HEK293 (cell line): Measurements from ENCODE around the gene TRO.

Experiments
- CTCF ChIA-PET: fragments of 350-600 bp; formaldehyde crosslinking; extraction: SDS; loops from one replicate; lab custom pipeline; 2021; ENCODE audit warnings: antibody characterized with exemption; lab: Yijun Ruan, JAX
- POLR2A ChIA-PET: fragments of 300-600 bp; formaldehyde crosslinking; extraction: SDS; loops from one replicate; lab custom pipeline; 2020; ENCODE audit warnings: antibody characterized with exemption, inconsistent platforms; lab: Yijun Ruan, JAX
- H3K27ac ChIP-seq: fragments of 200-500 bp; sonication (Bioruptor generic); 2 replicates; pipeline ENCODE4 v1.5.1; 2014; ENCODE audit warnings: low read depth, low read length, control low read depth, inconsistent platforms; ENCODE audit errors: extremely low read depth
- H3K36me3 ChIP-seq, 2 experiments: fragments of 200-500 bp in 1 of 2; sonication (Bioruptor generic) in 1 of 2; 1 replicate in 1 of 2; 2 replicates in 1 of 2; pipeline ENCODE4 v1.5.1; 2014 to 2017; ENCODE audit warnings: inconsistent platforms in 2 of 2, low read length in 2 of 2; ENCODE audit not compliant: control insufficient read depth in 2 of 2, insufficient read depth in 1 of 2
- H3K4me1 ChIP-seq: fragments of 200-500 bp; sonication (Bioruptor generic); 2 replicates; pipeline ENCODE4 v1.5.1; 2014; ENCODE audit warnings: mild to moderate bottlenecking, low read length, inconsistent platforms; ENCODE audit not compliant: control insufficient read depth, insufficient read depth
- H3K4me3 ChIP-seq: 2 replicates; pipeline ENCODE4 v1.5.1; 2011; ENCODE audit warnings: low read depth, mild to moderate bottlenecking, control low read depth, low read length, moderate library complexity
- H3K9me3 ChIP-seq: fragments of 200-500 bp; sonication (Bioruptor generic); 2 replicates; pipeline ENCODE4 v1.5.1; 2014; ENCODE audit warnings: low read depth, low read length, inconsistent platforms; ENCODE audit not compliant: control insufficient read depth, insufficient read depth
- EGR2 ChIP-seq: fragments of 450-650 bp; formaldehyde crosslinking; IDR thresholded peaks from 2 replicates; pipeline ENCODE4 v1.5.1; 2016; ENCODE audit warnings: low read depth, missing biosample characterization, missing genetic modification characterization
- HOXA7 ChIP-seq: sonication (generic); formaldehyde crosslinking; IDR thresholded peaks from 2 replicates; pipeline ENCODE4 v1.8.1; 2022; ENCODE audit warnings: missing genetic modification reagents, borderline replicate concordance
- PRDM2 ChIP-seq: fragments of 450-650 bp; formaldehyde crosslinking; IDR thresholded peaks from 2 replicates; pipeline ENCODE4 v1.5.1; 2016; ENCODE audit warnings: missing biosample characterization, missing genetic modification characterization, borderline replicate concordance
- SETDB1 ChIP-seq: IDR thresholded peaks from one replicate; pipeline ENCODE4 v1.6.1; 2017; ENCODE audit warnings: mild to moderate bottlenecking, low read length, moderate library complexity, mixed read lengths; ENCODE audit not compliant: insufficient read length
- ZBTB10 ChIP-seq: fragments of 450-650 bp; formaldehyde crosslinking; IDR thresholded peaks from 2 replicates; pipeline ENCODE4 v1.5.1; 2016; ENCODE audit warnings: missing biosample characterization, missing genetic modification characterization
- ZBTB48 ChIP-seq: fragments of 450-650 bp; formaldehyde crosslinking; IDR thresholded peaks from 2 replicates; pipeline ENCODE4 v1.5.1; 2016; ENCODE audit warnings: missing biosample characterization, missing genetic modification characterization
- ZNF155 ChIP-seq: fragments of 450-650 bp; formaldehyde crosslinking; IDR thresholded peaks from 2 replicates; pipeline ENCODE4 v1.5.1; 2016; ENCODE audit warnings: missing biosample characterization, missing genetic modification characterization
- ZNF2 ChIP-seq: fragments of 450-650 bp; formaldehyde crosslinking; IDR thresholded peaks from 2 replicates; pipeline ENCODE4 v1.5.1; 2016; ENCODE audit warnings: missing biosample characterization, missing genetic modification characterization
- ZNF792 ChIP-seq: fragments of 450-650 bp; formaldehyde crosslinking; IDR thresholded peaks from 2 replicates; pipeline ENCODE4 v1.5.1; 2016; ENCODE audit warnings: missing biosample characterization, missing genetic modification characterization
- ZXDB ChIP-seq: fragments of 450-650 bp; formaldehyde crosslinking; IDR thresholded peaks from 2 replicates; pipeline ENCODE4 v1.5.1; 2016; ENCODE audit warnings: missing biosample characterization, missing genetic modification characterization
- TF ChIP-seq, protein P1 (sequence below): fragments of 450-650 bp; formaldehyde crosslinking; IDR thresholded peaks from 2 replicates; pipeline ENCODE4 v1.5.1; 2016; ENCODE audit warnings: missing biosample characterization, missing genetic modification characterization
- TF ChIP-seq, protein P2 (sequence below): fragments of 450-650 bp; formaldehyde crosslinking; IDR thresholded peaks from 2 replicates; pipeline ENCODE4 v1.5.1; 2016; ENCODE audit warnings: missing biosample characterization, missing genetic modification characterization, low read depth
- TF ChIP-seq, protein P3 (sequence below): fragments of 450-650 bp; formaldehyde crosslinking; IDR thresholded peaks from 2 replicates; pipeline ENCODE4 v1.5.1; 2016; ENCODE audit warnings: missing biosample characterization, missing genetic modification characterization, borderline replicate concordance

TRO gene

DNA sequence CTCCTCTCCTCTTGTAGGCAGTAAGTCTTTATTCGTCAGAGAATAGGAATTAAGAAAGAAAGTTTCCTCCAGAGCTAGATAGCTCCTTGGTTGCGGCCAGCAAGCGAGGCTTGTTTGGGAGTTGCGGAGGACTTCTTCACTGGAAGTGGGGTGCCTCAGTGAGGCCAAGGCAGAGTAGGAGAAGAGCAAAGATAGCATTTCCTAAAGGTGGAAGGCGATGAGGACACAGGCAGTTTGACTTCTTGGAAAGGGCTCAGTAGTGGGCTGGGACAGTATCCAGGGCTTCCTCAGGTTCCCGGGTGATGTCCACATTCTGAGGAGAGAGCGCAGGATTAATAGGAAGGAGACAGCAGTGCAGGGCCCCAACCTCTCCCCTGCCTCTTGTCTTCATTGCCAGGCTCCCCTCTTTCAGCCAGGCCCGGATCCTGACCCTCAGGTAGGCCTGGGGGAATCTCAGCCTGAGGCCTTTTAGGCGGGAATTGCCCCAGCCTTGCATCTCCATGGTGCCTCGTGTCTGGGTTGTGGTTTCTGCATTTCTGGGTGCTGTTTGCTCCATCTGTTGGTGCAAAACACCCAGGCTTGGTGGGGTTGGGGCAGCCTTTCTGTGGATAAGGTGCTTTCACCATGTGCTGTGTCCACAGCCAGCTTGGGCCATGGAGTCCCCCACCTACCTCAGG, 12.7 kb downstream of the TRO start:
- H3K36me3 ChIP-seq: peaks cover 0 to 43% of the 10 kb centered on the region in 2 experiments; a peak in 1 of 3 replicates
- H3K9me3 ChIP-seq: no peaks in the 10 kb centered on the region
- CTCF ChIA-PET: no interaction called here
- TF ChIP-seq, protein P1, sequence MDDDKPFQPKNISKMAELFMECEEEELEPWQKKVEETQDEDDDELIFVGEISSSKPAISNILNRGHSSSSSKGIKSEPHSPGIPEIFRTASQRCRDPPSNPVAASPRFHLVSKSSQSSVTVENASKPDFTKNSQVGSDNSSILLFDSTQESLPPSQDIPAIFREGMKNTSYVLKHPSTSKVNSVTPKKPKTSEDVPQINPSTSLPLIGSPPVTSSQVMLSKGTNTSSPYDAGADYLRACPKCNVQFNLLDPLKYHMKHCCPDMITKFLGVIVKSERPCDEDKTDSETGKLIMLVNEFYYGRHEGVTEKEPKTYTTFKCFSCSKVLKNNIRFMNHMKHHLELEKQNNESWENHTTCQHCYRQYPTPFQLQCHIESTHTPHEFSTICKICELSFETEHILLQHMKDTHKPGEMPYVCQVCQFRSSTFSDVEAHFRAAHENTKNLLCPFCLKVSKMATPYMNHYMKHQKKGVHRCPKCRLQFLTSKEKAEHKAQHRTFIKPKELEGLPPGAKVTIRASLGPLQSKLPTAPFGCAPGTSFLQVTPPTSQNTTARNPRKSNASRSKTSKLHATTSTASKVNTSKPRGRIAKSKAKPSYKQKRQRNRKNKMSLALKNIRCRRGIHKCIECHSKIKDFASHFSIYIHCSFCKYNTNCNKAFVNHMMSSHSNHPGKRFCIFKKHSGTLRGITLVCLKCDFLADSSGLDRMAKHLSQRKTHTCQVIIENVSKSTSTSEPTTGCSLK (tag by site-specific recombination): no peak
- TF ChIP-seq PRDM2 (tag by site-specific recombination): no peak
- TF ChIP-seq SETDB1: no peak
- no peak for TF ChIP-seq ZNF155
- no peaks in the 10 kb centered on the region for H3K4me1 ChIP-seq
- POLR2A ChIA-PET: no interaction called here
- no peak overlapping the region for H3K27ac ChIP-seq
- no peak overlapping the region for H3K4me3 ChIP-seq

DNA sequence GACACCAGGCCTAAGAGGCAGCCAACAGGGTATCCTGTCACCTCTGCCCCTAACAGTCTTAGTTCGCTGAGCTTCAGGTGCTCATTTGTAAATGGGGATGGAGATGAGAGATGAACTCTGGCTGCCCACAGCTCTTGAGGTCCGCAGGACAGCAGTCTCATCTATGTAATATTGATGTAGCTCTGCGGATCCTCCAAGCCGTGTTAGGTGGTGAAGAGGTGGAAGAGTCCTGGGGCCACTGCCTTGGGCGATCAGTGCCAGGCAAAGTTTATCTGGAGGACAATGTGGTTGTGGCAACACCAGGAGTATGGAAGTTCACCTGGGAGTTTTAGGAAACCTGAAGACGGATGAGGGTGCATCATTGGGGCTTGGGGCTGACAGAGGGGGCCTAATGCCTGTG, 13.4 kb downstream of the TRO start:
- ChIA-PET CTCF (no interaction called here), POLR2A (no interaction called here)
- Histone ChIP-seq H3K36me3 (peaks cover 0 to 36% of the 10 kb centered on the region in 2 experiments; a peak in 1 of 3 replicates), H3K4me3 (no peak overlapping the region), H3K4me1 (no peaks in the 10 kb centered on the region), H3K27ac (no peak overlapping the region), H3K9me3 (no peaks in the 10 kb centered on the region)
- TF ChIP-seq ZBTB10 (tag by site-specific recombination) (no peak), ZBTB48 (tag by site-specific recombination) (no peak), EGR2 (tag by site-specific recombination) (no peak), HOXA7 (CRISPR knock-in tag) (no peak), ZNF792 (no peak), ZNF2 (tag by site-specific recombination) (no peak), ZXDB (no peak)
- TF ChIP-seq, protein P1 (tag by site-specific recombination): no peak
- TF ChIP-seq, protein P2, sequence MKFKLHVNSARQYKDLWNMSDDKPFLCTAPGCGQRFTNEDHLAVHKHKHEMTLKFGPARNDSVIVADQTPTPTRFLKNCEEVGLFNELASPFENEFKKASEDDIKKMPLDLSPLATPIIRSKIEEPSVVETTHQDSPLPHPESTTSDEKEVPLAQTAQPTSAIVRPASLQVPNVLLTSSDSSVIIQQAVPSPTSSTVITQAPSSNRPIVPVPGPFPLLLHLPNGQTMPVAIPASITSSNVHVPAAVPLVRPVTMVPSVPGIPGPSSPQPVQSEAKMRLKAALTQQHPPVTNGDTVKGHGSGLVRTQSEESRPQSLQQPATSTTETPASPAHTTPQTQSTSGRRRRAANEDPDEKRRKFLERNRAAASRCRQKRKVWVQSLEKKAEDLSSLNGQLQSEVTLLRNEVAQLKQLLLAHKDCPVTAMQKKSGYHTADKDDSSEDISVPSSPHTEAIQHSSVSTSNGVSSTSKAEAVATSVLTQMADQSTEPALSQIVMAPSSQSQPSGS (tag by site-specific recombination): no peak
- TF ChIP-seq, protein P3, sequence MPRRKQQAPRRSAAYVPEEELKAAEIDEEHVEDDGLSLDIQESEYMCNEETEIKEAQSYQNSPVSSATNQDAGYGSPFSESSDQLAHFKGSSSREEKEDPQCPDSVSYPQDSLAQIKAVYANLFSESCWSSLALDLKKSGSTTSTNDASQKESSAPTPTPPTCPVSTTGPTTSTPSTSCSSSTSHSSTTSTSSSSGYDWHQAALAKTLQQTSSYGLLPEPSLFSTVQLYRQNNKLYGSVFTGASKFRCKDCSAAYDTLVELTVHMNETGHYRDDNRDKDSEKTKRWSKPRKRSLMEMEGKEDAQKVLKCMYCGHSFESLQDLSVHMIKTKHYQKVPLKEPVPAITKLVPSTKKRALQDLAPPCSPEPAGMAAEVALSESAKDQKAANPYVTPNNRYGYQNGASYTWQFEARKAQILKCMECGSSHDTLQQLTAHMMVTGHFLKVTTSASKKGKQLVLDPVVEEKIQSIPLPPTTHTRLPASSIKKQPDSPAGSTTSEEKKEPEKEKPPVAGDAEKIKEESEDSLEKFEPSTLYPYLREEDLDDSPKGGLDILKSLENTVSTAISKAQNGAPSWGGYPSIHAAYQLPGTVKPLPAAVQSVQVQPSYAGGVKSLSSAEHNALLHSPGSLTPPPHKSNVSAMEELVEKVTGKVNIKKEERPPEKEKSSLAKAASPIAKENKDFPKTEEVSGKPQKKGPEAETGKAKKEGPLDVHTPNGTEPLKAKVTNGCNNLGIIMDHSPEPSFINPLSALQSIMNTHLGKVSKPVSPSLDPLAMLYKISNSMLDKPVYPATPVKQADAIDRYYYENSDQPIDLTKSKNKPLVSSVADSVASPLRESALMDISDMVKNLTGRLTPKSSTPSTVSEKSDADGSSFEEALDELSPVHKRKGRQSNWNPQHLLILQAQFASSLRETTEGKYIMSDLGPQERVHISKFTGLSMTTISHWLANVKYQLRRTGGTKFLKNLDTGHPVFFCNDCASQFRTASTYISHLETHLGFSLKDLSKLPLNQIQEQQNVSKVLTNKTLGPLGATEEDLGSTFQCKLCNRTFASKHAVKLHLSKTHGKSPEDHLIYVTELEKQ (tag by site-specific recombination): no peak
